GM20431 (cell line): ENCODE results near the gene ZBTB47.

Source experiments
- in situ Hi-C: fragments of 300-500 bp; cut with MseI, MboI; formaldehyde crosslinking; loops from one replicate; pipeline ENCODE4 v1.15.0; 2020; ENCODE audit warnings: low sequenced_read_pairs; ENCODE audit not compliant: unreplicated experiment

The ZBTB47 gene

GRCh38 chr3:42652251-42652610 lies 1.3 kb upstream of the ZBTB47 start:
- in situ Hi-C loops = no loop called here

- in situ Hi-C loops = no loop called here
These were observed 740 bp upstream of the ZBTB47 start for GRCh38 chr3:42652611-42653302.

- in situ Hi-C loops = no loop called here
These were observed 266 bp upstream of the ZBTB47 start for GRCh38 chr3:42653303-42653559.

- in situ Hi-C loops = no loop called here
These were observed 1.1 kb downstream of the ZBTB47 start for GRCh38 chr3:42654331-42655201.

- in situ Hi-C loops = no loop called here
These were observed 1.9 kb downstream of the ZBTB47 start for GRCh38 chr3:42655331-42655888.

GRCh38 chr3:42655980-42656679 lies 2.6 kb downstream of the ZBTB47 start:
- in situ Hi-C loops = no loop called here

GRCh38 chr3:42656680-42657610 lies 3.4 kb downstream of the ZBTB47 start:
- in situ Hi-C loops = no loop called here

- in situ Hi-C loops = no loop called here
These were observed 4.2 kb downstream of the ZBTB47 start for GRCh38 chr3:42657675-42658074.

- in situ Hi-C loops = no loop called here
These were observed 4.7 kb downstream of the ZBTB47 start for GRCh38 chr3:42658091-42658770.

GRCh38 chr3:42658771-42659390 lies 5.4 kb downstream of the ZBTB47 start:
- in situ Hi-C loops = no loop called here

- in situ Hi-C loops = no loop called here
These were observed 6.1 kb downstream of the ZBTB47 start for GRCh38 chr3:42659451-42660130.

- in situ Hi-C loops = no loop called here
These were observed 6.7 kb downstream of the ZBTB47 start for GRCh38 chr3:42660131-42660715.

- in situ Hi-C loops = no loop called here
These were observed 7.4 kb downstream of the ZBTB47 start for GRCh38 chr3:42660898-42661297.

- in situ Hi-C loops = no loop called here
These were observed 8.1 kb downstream of the ZBTB47 start for GRCh38 chr3:42661593-42662022.

GRCh38 chr3:42662037-42662812 lies 8.7 kb downstream of the ZBTB47 start:
- in situ Hi-C loops = no loop called here

GRCh38 chr3:42662813-42663535 lies 9.5 kb downstream of the ZBTB47 start:
- in situ Hi-C loops = no loop called here
